ENCODE results near the gene NACC2. TPM values are rescaled to one million over a fixed set of nuclear protein-coding genes. Genes with fewer than 3 reads are reported as not detected.
"Not testable (repeated sequence)": the region's sequence is repeated elsewhere in the genome, so short reads cannot be mapped to it uniquely, and the experiment has no call there.

NACC2 gene
- polyA plus RNA-seq, 4 donors = 8.5 to 9.3 (median 8.9) TPM

DNA sequence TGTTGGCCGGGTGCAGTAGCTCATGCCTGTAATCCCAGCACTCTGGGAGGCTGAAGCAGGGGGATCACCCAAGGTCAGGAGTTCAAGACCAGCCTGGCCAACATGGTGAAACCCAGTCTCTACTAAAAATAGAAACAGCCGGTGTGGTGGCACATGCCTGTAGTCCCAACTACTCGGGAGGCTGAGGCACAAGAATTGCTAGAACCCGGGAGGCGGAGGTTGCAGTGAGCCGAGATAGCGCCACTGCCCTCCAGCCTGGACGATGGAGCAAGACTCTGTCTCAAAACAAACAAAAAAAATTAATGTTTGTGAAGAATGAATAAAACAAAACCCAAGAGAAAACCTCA lies 68.2 kb downstream of the NACC2 start:
- DNase-seq (ENCODE audit: low read depth in 4 of 4, low spot score in 3 of 4) = not testable (repeated sequence)

DNA sequence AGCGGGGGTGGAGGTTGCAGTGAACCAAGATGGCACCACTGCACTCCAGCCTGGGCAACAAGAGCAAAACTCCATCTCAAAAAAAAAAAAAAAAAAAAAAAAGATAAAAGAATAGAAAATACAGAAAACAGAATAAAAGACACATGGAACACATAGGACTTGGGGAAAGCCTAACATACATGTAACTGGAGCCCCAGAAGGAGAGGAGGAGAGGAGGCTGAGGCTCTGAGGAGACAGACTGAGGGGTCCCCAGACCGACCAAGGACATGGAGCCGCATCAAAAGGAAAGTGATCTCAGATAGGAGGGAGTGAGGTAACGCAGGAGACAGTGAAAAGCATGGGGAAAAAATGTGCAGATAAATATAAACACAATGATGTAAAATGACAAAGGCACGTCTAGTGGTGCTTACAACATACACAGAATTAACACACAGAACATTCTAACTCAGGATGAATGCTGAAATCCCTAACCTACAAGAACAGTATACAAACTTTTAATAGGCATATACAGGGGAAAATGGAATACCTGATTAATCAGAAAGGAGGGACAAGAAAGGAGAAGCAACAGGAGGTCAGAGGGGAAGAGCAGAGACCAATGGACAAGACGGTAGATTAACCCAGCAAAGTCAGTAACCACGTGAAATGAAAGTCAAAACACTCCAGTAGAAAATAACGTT lies 68.7 kb downstream of the NACC2 start:
- DNase-seq (ENCODE audit: low read depth in 4 of 4, low spot score in 3 of 4) = no peak

DNA sequence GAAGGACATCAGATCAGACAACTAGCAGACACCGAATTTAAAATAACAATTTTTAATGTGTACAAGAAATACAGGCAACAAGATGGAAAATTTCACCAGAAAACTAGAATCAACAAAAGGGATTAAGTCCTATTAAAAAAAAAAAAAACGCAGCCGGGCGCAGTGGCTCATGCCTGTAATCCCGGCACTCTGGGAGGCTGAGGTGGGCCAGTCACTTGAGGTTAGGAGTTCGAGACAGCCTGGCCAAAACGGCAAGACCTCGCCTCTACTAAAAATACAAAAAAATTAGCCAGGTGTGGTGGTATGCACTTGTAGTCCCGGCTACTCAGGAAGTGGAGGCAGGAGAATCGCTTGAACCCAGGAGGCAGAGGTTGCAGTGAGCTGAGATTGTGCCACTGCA lies 69.6 kb downstream of the NACC2 start:
- DNase-seq (ENCODE audit: low read depth in 4 of 4, low spot score in 3 of 4) = no peak

DNA sequence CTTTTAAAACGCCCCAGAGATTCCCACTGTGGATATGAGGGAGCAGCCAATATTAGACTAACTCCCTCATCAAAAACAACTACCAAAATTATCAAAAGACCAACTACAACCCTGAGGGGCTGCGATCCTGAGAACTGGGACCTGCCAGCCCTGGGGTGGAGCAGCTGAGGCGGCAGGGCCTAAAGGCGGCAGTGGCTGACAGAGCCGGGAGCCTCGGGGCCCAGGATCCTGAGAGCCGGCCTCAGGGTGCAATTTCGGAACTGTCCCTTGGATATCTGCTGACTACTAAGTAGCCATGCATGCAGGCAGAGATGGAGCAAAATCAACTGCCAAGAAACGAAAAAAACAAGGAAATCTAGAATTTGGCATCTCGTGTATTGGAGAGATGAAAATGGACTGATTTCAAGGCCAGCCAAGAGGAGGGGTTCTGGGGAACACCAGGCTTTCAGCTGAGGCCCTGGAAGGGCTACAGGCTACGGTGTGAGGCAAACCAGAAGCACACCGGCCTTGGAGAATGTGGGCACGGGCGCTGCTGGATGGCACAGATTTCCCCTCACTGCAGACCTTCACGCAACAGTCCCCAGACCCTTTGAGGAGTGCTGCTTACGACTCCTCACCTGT lies 70.3 kb downstream of the NACC2 start:
- no peak for DNase-seq (ENCODE audit: low read depth in 4 of 4, low spot score in 3 of 4)

DNA sequence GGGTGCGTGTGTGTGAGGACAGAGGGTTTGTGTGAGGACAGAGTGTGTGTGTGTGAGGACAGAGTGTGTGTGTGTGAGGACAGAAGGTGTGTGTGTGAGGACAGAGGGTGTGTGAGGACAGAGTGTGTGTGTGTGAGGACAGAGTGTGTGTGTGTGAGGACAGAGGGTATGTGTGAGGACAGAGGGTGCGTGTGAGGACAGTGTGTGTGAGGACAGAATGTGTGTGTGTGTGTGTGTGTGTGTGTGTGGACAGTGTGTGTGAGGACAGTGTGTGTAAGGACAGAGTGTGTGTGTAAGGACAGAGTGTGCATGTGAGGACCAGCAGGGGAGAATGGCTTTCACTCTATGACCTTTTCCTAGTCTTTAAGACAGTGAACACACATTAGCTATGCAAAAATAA lies 70.8 kb downstream of the NACC2 start:
- no peak for DNase-seq (ENCODE audit: low read depth in 4 of 4, low spot score in 3 of 4)

DNA sequence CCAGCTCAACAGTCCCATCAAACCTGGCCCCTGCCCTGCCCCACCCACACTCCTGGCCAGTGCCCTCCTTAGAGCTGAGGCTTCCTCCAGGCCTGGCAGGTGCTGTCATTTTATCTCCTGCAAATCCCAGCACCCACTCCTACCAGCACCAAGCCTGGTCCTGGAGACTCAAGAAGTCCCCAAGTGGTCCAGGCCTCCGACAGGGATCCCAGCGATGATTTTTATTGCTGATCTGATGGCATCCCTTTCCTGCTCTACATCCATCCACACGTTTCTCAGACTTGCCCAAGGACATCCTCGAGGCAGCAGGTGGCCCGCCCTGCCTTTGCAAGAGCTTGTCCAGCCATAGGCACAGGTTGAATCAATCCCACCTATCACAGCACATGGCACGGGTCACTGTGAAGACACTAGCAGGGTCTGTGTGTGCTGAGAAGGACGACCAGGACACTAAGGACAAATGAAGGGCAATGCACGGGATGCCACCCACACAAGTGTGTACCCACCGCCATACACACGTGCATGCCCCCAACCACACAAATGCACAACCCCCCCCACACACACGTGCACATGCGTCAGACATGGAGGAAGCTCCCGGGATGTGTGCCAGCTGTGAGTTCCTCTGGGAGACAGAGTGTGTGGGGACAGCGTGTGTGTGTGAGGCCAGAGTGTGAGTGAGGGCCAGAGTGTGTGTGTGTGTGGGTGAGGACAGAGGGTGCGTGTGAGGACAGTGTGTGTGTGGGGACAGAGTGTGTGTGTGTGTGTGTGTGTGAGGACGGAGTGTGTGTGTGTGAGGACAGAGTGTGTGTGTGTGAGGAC lies 71.5 kb downstream of the NACC2 start:
- DNase-seq (ENCODE audit: low read depth in 4 of 4, low spot score in 3 of 4) = no peak

DNA sequence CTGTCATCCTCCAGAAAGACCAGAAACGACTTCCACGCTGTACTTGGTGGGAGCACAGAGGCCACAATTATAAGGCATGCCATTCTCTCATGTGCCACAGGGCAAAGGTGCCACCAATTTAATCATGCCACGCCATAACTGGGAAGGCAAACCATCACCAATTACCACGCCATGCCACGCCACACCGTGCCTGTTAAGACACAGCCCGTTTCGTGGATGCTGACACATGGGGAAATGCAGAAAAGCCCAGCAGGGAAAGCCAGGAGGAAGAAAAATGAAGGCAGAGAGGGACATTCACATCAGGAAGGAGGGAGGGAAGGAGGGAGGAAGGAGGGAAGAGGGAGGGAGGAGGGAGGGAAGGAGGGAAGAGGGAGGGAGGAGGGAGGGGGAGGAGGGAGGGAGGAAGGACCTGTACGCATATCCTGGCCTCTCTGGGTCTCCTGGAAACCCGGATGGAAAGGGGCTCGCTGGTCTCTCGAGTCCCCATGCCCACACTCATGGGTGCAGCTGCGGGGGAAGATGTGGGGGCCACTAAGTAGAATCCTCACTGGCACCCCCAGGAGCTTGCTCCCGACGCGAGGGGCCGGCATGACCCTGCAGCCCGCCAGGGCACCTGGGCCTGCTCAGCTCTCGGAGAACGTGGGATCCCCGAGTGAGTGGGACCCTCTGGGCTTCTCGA lies 72.2 kb downstream of the NACC2 start:
- DNase-seq (ENCODE audit: low read depth in 4 of 4, low spot score in 3 of 4) = no peak

DNA sequence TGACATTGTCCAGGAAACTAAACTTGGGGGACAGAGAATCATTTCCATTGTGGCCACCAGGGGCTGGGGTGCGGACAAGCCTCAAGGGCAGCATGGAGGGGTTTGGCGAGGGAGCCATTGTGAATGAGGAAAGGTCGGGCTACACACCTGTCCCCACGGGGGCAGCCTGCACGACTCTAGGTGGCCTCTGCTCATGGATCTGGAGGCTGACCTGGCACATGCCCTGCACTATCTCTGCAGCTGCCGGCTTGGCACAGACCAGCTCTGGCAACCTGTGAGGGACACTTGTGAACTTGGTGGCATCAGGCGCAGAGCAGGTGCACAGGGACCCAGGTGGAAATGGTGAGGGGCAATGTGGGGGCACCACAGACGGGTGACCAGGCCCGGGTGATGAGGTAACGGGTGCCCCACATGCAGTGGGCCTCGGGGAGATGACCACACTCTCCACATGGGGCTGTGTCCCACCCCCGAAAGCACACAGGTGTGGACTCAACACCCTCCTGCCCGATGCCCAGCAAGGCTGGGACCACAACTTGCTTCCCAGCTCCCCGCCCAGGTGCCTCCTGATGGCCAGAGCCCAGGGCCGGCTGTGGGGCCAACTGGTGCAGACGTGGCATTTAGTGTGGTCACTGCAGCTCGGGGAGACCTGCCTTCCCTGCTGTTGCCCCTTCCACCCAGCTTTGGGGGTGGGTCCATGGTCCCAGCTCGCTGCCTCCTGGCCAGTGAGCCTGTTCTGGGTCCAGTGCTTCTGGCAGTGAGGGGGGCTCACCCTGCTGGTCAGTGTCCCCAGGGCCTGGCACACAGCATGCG lies 73.0 kb downstream of the NACC2 start:
- DNase-seq (ENCODE audit: low read depth in 4 of 4, low spot score in 3 of 4) = no peak

DNA sequence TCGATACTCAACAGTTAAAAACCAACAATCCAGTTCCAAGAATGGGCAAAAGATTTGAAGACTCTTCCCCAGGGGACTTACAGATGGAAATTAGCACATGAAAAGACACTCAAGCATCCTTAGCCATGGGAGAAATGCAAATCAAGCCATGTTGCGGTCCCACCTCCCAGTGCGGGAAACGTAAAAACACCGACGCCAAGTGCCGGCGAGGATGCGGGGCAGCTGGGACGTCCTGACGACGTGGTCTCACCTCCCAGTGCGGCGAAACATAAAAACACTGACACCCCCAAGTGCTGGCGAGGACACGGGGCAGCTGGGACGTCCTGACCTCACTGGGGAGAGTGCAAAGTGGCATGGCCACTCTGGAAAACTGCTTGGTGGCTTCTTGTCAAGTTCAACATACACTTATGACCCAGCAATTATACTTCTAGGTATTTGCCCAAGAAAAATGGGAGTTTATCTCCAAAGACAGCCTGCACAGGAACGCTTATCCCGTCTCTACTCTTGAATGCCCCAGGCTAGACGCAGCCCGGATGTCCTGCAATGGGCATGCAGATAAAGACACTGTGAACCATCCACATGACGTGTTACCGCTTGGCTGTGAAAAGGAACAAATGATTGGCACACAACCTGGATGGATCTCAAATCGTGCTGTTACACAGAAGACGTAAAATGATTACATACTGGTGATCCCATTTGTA lies 73.8 kb downstream of the NACC2 start:
- DNase-seq (ENCODE audit: low read depth in 4 of 4, low spot score in 3 of 4) = no peak

DNA sequence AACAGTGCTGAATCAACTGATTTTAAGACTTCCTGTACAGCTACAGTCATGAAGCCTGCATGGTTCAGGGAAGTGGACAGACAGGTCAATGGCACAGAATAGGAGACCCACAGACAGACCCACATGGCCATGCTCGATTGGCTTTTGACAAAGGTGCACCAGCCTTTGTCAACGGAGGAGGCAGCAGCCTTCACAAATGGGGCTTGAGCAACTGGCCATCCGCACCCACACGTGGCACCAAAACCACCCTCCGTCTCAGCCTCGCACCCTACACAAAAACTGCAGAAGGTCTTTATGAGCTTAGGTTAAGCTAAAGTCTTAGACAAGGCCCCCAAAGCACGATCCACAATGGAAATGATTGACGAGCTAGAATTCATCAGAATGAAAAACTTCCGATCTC lies 74.4 kb downstream of the NACC2 start:
- DNase-seq (ENCODE audit: low read depth in 4 of 4, low spot score in 3 of 4) = no peak

DNA sequence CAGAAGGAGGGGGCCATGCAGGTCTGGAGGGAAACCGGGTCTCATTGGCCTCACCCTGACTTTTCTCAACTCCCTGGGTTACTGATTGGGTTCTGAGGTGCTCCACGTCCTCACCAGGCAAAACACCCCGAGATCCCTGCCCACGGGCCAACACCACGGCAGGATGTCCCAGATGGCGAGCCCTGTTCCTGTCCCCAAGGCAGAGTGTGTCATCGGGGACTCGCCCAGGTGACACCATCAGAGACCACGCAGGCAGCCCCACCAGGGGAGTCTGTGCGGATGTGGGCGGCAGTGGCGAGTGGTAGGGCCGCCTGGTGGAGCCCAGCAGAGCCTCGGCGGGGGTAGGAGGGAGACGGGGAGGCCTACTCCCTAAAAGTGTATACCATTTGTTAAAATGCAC lies 74.9 kb downstream of the NACC2 start:
- DNase-seq (ENCODE audit: low read depth in 4 of 4, low spot score in 3 of 4) = no peak

DNA sequence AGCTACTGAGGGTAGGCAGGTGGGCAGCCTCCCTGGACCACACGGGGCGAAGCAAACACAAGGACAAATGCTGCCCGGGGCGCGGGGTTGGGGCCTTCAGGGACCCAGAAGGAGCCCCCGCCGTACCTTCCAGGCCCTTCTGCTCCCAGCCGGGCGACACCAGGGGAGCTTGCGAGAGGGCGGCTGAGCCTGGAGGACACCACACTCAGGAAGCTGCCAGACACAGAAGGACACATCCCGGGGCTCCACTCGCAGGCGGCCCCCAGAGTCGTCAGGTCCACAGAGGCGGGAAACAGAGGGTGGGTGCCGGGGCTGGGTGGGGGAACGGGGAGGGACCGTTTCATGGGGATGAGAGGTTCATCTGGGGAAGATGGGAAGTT lies 75.4 kb downstream of the NACC2 start:
- DNase-seq (ENCODE audit: low read depth in 4 of 4, low spot score in 3 of 4) = no peak

DNA sequence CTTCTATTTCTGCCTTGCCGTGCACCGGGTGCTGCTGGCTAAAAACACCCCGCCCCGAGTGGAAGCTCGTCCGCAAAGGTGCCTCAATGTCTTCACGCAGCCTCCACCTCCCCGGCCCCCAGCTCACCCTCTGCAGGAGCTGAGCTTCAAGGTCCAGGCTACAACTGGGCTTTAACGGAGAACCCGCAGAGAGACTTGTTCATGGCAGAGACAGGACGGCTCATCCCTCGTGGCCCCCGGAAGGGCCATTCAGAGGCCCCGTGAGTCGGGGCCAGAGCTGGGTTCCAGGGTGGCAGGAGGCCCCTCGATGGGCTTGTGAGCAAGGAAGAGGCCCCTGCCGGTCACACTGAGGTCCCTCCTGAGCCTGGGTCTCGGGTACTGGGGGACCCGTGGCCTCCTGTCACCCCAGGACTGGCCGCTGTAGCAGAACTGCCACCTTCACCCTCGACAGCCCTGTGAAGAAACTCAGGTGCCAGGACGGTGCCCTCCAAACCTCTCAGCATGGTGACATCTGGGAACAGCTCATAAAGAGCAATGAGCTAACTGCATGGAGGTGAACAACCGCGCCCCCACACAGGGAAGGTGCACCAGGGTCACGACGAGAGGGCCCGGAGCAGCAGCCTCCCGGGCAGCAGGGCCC lies 75.9 kb downstream of the NACC2 start:
- DNase-seq (ENCODE audit: low read depth in 4 of 4, low spot score in 3 of 4) = no peak

DNA sequence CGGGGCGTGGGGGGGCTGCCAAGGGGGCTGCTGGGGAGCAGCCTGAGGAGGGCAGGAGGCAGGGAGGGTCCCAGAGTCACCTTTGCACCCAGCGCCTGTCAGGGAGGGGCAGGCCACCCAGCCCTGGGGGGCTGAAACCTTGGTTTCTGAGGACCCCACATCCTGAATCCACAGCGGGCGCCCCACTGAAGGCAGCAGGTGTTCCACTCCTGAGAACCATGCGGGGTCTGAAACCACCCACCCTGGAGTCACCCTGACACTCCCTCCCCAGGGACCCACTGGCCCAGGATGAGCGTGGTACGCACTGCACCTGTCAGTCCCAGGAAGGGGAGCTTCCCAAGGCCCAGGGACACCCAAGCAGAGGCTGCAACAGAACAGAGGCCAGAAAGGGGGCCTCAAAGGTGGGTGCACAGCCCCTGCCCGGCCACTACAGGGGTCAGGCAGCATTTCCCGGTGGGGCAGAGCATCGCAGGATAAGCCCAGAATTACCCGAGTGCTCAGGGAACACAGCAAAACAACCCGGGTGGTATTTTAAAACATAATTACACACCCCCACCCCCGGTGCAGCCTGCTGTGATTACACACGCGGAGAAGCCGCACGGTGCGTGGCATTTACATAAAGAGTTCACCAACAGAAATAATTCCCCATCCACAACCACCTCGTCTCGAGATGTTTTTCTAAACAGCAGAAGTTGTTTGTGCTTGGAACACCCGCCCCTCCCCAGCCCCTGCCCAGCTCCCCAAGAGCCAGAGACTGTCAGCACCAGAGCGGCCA lies 76.6 kb downstream of the NACC2 start:
- DNase-seq (ENCODE audit: low read depth in 4 of 4, low spot score in 3 of 4) = no peak

DNA sequence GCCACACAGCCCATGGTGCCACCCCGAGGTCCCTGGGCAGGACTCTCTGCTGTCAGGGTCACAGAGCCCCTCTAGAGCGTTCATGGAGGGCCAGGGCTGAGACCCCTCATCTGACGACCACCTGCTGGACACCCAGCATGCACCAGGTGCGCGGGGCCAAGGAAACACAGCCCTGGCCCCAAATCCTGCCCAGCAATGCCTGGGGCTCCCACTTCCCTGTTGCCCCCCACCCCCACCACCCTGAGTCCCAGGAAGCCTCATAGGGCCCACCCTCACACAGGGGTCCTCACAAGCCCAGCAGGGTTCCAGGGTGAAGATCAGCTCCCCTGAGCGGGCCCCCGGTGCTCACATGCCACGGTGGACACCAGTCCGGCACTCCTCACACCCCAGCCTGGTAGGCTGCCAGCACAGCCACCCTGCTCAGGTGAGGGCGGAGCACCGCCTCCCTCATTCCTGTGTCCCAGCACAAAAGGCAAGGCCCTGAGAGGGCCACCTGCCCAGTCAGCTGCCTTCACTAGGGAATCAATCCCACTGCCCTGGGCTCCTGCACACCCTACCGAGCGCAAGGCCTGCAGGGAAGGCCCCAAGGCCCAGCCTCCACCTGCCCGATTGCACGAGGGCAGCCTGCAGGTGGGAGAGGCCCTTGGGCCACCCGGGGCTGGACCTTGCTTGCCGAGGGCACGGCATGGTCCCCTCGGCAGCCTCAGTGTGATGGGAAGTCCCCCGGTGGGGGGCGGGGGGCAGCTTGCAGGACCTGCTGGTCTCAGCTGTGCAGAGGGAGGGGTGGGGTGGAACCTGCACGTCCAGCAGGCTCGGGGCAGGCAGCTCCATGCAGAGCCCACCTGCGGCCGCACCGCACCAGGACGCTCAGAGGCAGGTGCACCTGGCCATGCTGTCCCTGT lies 77.5 kb downstream of the NACC2 start:
- DNase-seq (ENCODE audit: low read depth in 4 of 4, low spot score in 3 of 4) = no peak

DNA sequence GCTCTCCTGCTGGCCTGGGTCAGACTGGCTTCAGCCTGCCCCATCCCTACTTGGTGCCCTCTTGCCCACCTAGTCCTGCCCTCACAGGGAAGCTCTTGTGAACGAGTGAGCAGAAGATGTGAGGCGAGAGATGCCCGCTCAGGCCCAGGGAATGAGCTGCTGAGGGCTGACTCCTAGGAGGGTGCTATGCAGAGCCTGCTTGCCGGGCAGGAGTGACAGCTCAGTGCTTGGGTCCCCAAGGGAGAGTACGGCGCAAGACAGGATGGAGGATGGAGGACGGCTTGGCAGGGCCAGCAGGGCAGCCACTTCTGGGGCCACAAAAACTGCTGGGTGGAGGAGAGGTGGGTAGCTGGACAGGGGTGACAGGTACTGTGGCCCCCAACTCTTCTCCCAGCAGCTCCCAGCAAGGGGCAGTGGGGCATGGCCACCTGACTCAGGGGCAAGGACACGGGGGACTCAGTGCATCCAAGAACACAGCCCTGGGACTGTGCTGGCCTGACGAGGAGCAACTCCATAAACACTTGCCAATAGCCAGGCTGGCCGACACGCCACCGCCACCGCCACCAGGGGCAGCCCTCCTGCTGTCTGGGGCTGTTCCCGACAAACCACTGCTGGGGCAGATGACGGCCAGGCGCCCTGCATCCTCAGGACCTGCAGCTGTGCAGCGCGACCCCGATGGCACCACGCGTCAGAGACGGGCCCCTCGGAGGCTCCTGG lies 78.4 kb downstream of the NACC2 start:
- DNase-seq (ENCODE audit: low read depth in 4 of 4, low spot score in 3 of 4) = no peak
